ENCODE measurements around the gene SYNM.

The SYNM gene

GRCh38 chr15:99154271-99154670 is 49.4 kb downstream of the SYNM start:
- no peaks in the 10 kb centered on the region for H3K36me3 ChIP-seq (ENCODE audit: control insufficient read depth, insufficient read depth, low read length)
- no peak overlapping the region for H3K27ac ChIP-seq (ENCODE audit: insufficient read depth, low read depth, low read length, poor library complexity, severe bottlenecking)
- 40 to 52% methylated on average over 1 of the region's 2 CpGs for WGBS, 2 experiments
- no peaks in the 10 kb centered on the region for H3K4me1 ChIP-seq (ENCODE audit: control insufficient read depth, insufficient read depth, low read length)
- H3K27me3 ChIP-seq (ENCODE audit: control insufficient read depth, insufficient read depth, low read length, poor library complexity, severe bottlenecking) = no peaks in the 10 kb centered on the region
- H3K4me3 ChIP-seq (ENCODE audit: insufficient read depth, low read depth, low read length) = no peak overlapping the region
- H3K9me3 ChIP-seq (ENCODE audit: control insufficient read depth, low read length) = no peaks in the 10 kb centered on the region

DNA sequence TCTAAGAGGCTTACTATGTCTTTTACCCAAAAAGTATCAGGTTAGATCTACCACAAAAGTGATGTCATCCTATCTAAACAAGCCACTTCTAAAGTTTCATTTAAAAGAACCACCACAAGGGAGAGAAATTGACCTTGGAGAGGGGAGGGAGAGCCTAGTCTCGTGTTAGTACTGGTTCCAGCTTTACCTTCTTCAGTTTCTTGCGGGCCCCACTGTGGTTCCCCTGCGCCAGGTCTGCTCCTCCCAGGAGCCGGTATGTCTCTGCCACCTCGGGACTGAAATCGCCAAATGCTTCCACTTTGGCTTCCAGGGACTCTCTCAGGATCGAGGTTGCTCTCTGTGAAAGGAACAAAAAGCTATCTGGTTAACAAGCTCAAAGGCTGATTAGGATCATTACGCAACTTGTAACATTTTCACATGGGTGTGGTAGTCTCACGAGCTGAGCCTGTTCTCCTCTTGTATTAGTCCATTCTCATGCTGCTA is 51.1 kb downstream of the SYNM start:
- 90 to 92% methylated on average over 9 of the region's 9 CpGs for WGBS, 2 experiments
- H3K27ac ChIP-seq (ENCODE audit: insufficient read depth, low read depth, low read length, poor library complexity, severe bottlenecking) = no peak overlapping the region
- no peaks in the 10 kb centered on the region for H3K36me3 ChIP-seq (ENCODE audit: control insufficient read depth, insufficient read depth, low read length)
- H3K4me1 ChIP-seq (ENCODE audit: control insufficient read depth, insufficient read depth, low read length) = peaks cover 4% of the 10 kb centered on the region
- H3K27me3 ChIP-seq (ENCODE audit: control insufficient read depth, insufficient read depth, low read length, poor library complexity, severe bottlenecking) = no peaks in the 10 kb centered on the region
- H3K4me3 ChIP-seq (ENCODE audit: insufficient read depth, low read depth, low read length) = no peak overlapping the region
- H3K9me3 ChIP-seq (ENCODE audit: control insufficient read depth, low read length) = no peaks in the 10 kb centered on the region

DNA sequence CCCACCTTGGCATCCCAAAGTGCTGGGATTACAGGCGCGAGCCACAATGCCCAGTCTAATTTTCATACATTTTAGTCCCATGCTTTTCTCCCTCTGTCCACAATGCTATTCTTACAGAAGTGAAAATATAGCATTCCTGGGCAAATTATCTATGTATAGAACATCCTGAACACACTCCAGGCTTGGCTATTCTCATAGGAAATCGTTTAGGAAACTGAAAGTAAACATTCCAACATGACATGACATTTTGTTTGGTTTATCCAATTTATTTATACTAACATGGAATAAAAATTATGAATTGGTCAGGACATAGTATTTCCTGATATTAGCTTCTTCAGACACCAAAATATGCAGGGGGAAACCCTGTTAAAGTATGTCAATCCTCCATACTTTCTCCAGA is 52.6 kb downstream of the SYNM start:
- WGBS, 2 experiments = 89 to 92% methylated on average over 3 of the region's 3 CpGs
- H3K27me3 ChIP-seq (ENCODE audit: control insufficient read depth, insufficient read depth, low read length, poor library complexity, severe bottlenecking) = no peaks in the 10 kb centered on the region
- H3K27ac ChIP-seq (ENCODE audit: insufficient read depth, low read depth, low read length, poor library complexity, severe bottlenecking) = no peak overlapping the region
- H3K4me1 ChIP-seq (ENCODE audit: control insufficient read depth, insufficient read depth, low read length) = peaks cover 4% of the 10 kb centered on the region
- no peaks in the 10 kb centered on the region for H3K36me3 ChIP-seq (ENCODE audit: control insufficient read depth, insufficient read depth, low read length)
- H3K4me3 ChIP-seq (ENCODE audit: insufficient read depth, low read depth, low read length) = no peak overlapping the region
- H3K9me3 ChIP-seq (ENCODE audit: control insufficient read depth, low read length) = no peaks in the 10 kb centered on the region

DNA sequence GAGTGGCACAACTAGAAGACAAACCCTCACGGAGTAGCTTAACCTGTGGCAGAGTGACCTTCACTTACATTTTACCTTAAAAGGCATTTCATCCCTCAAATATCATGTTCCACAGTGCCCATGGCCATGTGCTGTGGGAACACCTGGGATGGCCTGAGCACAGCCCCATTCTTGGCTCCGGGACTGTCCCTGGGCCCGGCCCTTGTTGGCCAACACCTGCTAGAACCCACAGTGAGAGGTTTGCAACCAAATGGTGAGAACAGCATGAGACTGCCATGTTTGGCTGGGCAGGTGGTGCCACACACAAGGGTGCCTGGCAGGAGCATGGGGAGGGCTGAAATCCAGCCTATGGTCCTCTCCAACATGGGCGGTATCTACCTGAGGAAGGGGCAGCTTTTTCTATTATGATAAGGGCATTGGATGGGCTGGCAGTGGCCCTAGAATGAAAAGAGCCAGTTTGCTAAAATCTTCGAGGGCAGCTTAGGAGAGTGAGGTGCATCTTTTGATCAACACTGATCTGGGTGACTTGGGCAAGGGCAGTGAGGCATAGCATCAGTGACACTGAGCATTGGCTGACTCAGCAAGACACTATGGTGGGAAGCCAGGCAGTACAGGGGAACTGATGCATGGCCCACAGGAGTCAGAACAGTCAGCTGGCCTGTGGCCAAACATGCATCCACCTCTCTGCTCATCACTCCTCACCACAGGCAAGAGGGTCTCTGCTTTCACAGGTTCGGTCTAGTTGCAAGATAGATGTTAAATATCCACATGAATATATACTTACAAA is 53.9 kb downstream of the SYNM start:
- H3K4me3 ChIP-seq (ENCODE audit: insufficient read depth, low read depth, low read length) = no peak overlapping the region
- peaks cover 4% of the 10 kb centered on the region for H3K4me1 ChIP-seq (ENCODE audit: control insufficient read depth, insufficient read depth, low read length)
- H3K27me3 ChIP-seq (ENCODE audit: control insufficient read depth, insufficient read depth, low read length, poor library complexity, severe bottlenecking) = no peaks in the 10 kb centered on the region
- H3K9me3 ChIP-seq (ENCODE audit: control insufficient read depth, low read length) = no peaks in the 10 kb centered on the region
- 95 to 98% methylated on average over 5 of the region's 6 CpGs for WGBS, 2 experiments
- no peaks in the 10 kb centered on the region for H3K36me3 ChIP-seq (ENCODE audit: control insufficient read depth, insufficient read depth, low read length)
- no peak overlapping the region for H3K27ac ChIP-seq (ENCODE audit: insufficient read depth, low read depth, low read length, poor library complexity, severe bottlenecking)

DNA sequence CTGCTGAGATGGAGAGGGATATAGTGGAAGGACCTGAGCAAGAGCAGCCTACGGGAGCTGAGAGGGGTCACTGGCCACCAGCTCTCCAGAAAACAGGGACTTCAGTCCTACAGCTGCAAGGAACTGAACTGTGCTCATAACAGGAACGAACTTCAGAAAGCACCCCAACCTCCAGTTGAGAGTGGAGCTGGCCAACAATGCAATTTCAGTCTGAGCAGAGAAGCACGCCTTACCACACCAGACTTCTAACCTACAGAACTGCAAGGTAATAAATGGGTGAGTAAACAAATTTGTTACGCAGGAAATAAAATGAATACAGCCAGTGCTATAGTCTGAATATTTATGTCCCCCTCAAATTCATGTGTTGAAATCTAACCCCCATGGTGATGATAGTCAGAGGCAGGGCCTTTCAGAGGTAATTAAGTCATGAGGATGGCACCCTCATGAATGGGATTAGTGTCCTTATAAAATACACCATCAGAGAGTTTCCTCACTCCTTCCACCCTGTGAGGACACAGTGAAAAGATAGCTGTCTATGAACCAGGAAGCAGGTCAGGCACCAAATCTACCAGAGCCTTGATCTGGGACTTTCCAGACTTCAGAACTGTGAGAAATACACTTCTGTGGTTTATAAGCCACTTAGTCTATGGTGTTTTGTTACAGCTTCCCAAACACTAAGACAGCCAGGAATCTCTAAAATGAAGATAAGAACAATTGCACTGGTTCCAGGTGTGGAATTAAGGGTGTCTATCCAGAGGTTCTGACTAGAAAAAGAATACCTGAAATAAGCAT is 58.6 kb downstream of the SYNM start:
- no peak overlapping the region for H3K27ac ChIP-seq (ENCODE audit: insufficient read depth, low read depth, low read length, poor library complexity, severe bottlenecking)
- no peaks in the 10 kb centered on the region for H3K9me3 ChIP-seq (ENCODE audit: control insufficient read depth, low read length)
- no peaks in the 10 kb centered on the region for H3K36me3 ChIP-seq (ENCODE audit: control insufficient read depth, insufficient read depth, low read length)
- WGBS, 2 experiments = 80 to 95% methylated on average over 3 to 4 of the region's 4 CpGs
- H3K4me3 ChIP-seq (ENCODE audit: insufficient read depth, low read depth, low read length) = no peak overlapping the region
- no peaks in the 10 kb centered on the region for H3K27me3 ChIP-seq (ENCODE audit: control insufficient read depth, insufficient read depth, low read length, poor library complexity, severe bottlenecking)
- H3K4me1 ChIP-seq (ENCODE audit: control insufficient read depth, insufficient read depth, low read length) = peaks cover 4% of the 10 kb centered on the region

- WGBS, 2 experiments = 92 to 99% methylated on average over 3 of the region's 3 CpGs
- Histone ChIP-seq H3K27me3 (ENCODE audit: control insufficient read depth, insufficient read depth, low read length, poor library complexity, severe bottlenecking) (no peaks in the 10 kb centered on the region), H3K27ac (ENCODE audit: insufficient read depth, low read depth, low read length, poor library complexity, severe bottlenecking) (no peak overlapping the region), H3K4me3 (ENCODE audit: insufficient read depth, low read depth, low read length) (no peak overlapping the region), H3K9me3 (ENCODE audit: control insufficient read depth, low read length) (no peaks in the 10 kb centered on the region), H3K36me3 (ENCODE audit: control insufficient read depth, insufficient read depth, low read length) (no peaks in the 10 kb centered on the region), H3K4me1 (ENCODE audit: control insufficient read depth, insufficient read depth, low read length) (peaks cover 4% of the 10 kb centered on the region)
Measured at GRCh38 chr15:99164119-99164518, 59.2 kb downstream of the SYNM start.

- Histone ChIP-seq H3K27me3 (ENCODE audit: control insufficient read depth, insufficient read depth, low read length, poor library complexity, severe bottlenecking) (no peaks in the 10 kb centered on the region), H3K9me3 (ENCODE audit: control insufficient read depth, low read length) (no peaks in the 10 kb centered on the region), H3K36me3 (ENCODE audit: control insufficient read depth, insufficient read depth, low read length) (no peaks in the 10 kb centered on the region), H3K4me1 (ENCODE audit: control insufficient read depth, insufficient read depth, low read length) (no peaks in the 10 kb centered on the region), H3K4me3 (ENCODE audit: insufficient read depth, low read depth, low read length) (no peak overlapping the region), H3K27ac (ENCODE audit: insufficient read depth, low read depth, low read length, poor library complexity, severe bottlenecking) (no peak overlapping the region)
- WGBS, 2 experiments = 94 to 95% methylated on average over 3 of the region's 3 CpGs
Measured at GRCh38 chr15:99165020-99165790, 60.3 kb downstream of the SYNM start.

GRCh38 chr15:99165956-99166689 is 61.2 kb downstream of the SYNM start:
- Histone ChIP-seq H3K27me3 (ENCODE audit: control insufficient read depth, insufficient read depth, low read length, poor library complexity, severe bottlenecking) (no peaks in the 10 kb centered on the region), H3K27ac (ENCODE audit: insufficient read depth, low read depth, low read length, poor library complexity, severe bottlenecking) (no peak overlapping the region), H3K9me3 (ENCODE audit: control insufficient read depth, low read length) (no peaks in the 10 kb centered on the region), H3K4me3 (ENCODE audit: insufficient read depth, low read depth, low read length) (no peak overlapping the region), H3K36me3 (ENCODE audit: control insufficient read depth, insufficient read depth, low read length) (no peaks in the 10 kb centered on the region), H3K4me1 (ENCODE audit: control insufficient read depth, insufficient read depth, low read length) (no peaks in the 10 kb centered on the region)
- 92 to 96% methylated on average over 23 of the region's 23 CpGs for WGBS, 2 experiments

DNA sequence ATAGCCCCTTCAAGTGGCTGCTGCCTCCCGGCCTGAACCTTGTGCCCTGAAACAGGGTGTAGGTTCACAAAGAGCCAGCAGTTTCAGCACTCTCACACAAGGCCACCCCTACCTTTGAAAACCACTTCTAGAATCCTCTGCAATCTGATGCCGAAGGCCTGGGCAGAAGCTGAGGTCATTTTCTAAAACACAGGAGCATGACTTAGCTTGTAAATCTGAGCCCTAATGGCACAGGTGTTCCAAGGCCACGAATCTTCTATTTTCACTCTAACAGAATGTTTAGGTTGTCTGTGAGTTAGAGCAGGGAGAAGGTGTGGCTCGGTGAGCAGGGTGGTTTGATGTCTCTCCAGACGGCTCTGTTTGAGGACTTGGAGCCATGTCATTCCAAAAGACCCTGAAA is 62.3 kb downstream of the SYNM start:
- no peaks in the 10 kb centered on the region for H3K9me3 ChIP-seq (ENCODE audit: control insufficient read depth, low read length)
- no peak overlapping the region for H3K4me3 ChIP-seq (ENCODE audit: insufficient read depth, low read depth, low read length)
- no peaks in the 10 kb centered on the region for H3K27me3 ChIP-seq (ENCODE audit: control insufficient read depth, insufficient read depth, low read length, poor library complexity, severe bottlenecking)
- no peaks in the 10 kb centered on the region for H3K4me1 ChIP-seq (ENCODE audit: control insufficient read depth, insufficient read depth, low read length)
- H3K36me3 ChIP-seq (ENCODE audit: control insufficient read depth, insufficient read depth, low read length) = no peaks in the 10 kb centered on the region
- 92 to 93% methylated on average over 5 of the region's 5 CpGs for WGBS, 2 experiments
- H3K27ac ChIP-seq (ENCODE audit: insufficient read depth, low read depth, low read length, poor library complexity, severe bottlenecking) = no peak overlapping the region

Measured in ectodermal cell (in vitro differentiated cells).